ENCODE measurements around the gene MICALL1.
"Not testable (repeated sequence)": the region's sequence is repeated elsewhere in the genome, so short reads cannot be mapped to it uniquely, and the experiment has no call there.

The MICALL1 gene

DNA sequence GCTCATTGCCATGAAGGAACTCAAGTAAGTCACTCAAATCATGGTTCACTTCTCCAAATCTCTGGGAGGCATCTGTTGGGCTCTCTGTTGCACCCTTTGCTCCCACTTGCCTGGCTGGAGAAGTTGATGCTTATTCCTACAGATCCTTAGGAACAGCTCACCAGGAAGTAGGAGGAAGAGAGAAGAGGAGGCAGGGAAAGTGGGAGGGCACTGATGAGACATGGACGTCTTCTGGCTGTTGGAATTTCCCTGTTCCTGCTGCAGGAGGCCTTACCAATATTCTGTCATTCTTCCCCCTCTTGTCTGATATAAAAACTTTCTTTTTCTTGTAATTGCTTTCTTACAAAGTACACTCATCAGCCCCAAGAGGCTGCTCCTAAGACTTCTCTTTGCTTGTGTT is 61.0 kb downstream of the MICALL1 start:
- DNase-seq, result no peak

DNA sequence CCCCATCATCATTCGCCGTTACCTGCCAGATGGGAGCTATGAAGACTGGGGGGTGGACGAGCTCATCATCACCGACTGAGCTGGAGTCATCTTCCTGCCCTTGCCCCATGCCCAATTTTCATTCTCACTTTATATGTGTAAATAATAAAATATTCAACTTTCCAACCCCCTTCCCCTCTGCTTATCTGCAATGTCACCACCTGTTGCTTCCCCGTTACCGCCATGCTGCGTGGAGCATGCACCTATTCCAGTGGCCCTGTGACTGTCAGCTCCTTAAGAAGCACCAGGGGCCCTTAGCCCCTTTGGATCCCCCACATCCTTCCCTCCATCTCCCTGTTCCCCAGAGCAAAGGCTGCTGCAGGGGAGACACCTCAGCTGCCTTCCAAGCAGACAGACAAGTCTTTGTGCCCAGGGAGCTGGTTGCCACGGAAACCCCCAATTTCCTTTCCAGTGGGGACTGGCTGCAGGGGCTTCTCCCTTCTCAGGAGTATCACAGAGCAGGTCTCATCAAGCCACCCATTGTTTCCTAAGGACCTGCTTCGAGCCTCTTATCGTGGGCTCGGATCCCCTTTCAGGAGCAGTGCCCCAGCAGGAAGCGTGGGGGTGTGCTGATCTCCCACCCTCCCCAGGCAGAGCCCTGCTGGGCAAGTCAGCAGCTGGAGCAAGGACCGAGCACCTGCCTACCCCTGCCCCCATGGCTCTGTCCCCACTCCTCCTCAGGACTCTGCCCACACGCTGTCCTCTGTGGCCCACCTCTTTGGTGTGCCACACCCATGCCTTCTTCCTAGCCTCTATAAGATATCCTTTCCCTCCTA is 61.7 kb downstream of the MICALL1 start:
- DNase-seq, result no peak

DNA sequence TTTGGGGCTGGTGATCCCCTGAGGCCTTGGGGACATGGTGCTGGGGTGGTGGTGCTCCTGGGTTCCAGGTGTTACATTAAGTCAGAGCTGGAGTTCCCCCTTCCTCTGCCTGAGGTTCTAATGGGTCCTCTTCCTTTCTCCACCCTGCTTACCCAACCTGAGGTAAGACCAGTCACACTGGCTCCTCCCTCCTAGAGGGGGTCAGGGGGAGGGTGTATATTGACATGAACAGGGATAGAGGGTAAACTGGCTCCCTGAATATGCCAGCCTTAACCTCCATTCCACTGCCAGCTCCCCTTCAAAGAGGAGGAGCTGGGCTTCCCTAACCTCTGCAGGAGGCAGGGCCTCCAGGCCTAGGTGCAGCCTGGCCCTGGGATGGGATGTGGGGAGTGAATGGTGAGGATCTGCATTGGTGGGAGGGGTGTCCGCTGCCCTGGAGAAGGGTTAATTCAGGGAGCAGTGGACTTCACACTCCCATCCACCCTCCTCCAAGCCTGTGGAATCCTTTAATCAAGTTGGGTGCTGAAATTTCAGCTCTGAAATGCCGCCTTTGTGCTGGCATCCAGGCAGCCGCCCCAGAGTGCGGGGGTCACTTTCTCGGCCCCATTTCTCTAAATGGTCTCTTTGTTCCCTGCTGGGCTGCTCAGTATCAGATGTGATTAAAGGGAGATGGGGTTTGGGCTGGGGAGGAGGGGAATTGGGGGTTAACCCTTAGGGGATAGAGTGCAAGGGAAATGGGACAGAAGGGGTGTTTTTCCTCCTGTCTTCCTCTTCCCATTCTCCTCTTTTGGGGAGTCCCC is 62.6 kb downstream of the MICALL1 start:
- no peak for DNase-seq

DNA sequence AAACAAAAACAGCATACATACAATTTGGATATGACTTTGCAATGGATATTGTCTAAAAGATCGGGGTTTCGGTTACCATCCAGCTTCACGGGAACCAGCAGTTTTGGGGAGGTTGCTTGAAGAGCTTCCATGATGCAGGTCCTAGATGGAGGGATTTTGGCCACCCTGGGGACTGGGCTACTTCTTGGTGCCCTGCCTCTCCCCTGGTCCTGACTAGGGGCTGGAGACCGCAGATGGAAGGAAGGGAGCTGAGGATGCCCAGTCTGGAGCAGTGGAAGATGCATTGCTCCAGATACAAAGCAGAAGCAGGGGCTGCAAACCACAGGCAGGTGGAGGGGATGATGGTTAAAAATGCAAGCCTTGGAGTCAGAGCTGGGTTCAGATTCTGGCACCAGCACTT is 64.8 kb downstream of the MICALL1 start:
- no peak for DNase-seq

DNA sequence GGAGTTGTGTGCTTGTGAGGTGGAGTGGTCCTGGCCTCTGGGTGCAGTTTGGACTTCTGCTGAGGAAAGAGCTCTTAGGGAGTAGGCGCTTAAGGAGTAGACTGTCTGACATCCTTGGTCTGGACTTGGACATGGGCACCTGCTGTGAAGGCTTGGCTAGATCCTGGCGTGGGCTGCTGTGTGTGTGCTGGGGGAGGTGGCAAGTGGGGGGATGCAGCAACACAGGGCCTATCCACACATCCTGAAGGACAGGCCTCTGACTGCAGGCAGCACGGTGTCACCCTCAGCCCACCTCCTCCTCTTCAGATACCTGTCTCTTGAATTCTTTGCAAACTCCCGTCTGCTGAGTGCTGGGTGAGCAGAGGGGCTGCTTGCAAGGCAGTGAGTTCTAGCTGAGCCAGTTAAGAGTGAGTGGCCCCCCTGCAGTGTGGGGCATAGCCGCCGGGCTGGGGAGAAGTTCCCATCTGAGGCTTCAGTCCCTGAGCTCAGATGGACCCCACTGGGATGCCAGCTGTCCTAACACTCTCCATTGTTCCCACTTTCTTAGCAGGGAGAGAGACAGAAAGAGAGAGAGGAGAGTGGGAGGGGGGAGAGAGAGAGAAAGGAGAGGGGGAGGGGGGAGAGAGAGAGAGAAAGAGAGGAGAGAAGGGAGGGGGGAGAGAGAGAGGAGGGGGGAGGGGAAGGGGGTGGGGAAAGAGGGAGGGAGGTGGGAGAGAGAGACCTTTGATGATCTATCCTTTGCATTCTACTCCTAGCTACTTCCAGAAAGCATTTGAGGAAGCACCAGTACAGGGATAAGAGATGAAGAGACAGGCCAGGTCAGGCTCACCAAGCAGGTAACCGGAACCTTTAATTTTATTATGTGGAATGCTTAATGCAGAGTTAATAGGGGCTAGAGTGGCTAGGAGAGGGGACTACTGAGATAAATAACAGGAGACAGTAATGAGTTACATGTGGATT is 65.7 kb downstream of the MICALL1 start:
- DNase-seq, result no peak

DNA sequence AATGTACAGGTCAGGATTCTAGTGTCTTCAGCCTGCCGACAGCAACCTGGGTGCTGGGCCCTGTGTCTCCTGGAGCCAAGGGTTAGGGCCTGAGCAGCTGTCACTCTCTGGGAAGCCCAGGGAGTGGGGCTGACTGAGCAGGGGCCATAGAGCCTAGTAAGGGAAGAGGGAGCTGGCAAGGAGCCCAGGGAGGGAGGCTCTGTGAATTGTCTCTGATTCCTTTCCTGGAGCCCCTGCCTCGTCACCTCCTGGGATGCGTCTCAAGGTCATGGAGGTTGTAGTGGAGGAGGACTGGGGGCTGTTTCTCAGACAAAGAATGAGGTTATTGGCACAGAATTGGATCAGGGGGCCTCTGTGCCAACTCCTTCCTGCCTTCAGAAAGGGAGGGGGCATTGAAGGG is 66.4 kb downstream of the MICALL1 start:
- DNase-seq, result no peak

DNA sequence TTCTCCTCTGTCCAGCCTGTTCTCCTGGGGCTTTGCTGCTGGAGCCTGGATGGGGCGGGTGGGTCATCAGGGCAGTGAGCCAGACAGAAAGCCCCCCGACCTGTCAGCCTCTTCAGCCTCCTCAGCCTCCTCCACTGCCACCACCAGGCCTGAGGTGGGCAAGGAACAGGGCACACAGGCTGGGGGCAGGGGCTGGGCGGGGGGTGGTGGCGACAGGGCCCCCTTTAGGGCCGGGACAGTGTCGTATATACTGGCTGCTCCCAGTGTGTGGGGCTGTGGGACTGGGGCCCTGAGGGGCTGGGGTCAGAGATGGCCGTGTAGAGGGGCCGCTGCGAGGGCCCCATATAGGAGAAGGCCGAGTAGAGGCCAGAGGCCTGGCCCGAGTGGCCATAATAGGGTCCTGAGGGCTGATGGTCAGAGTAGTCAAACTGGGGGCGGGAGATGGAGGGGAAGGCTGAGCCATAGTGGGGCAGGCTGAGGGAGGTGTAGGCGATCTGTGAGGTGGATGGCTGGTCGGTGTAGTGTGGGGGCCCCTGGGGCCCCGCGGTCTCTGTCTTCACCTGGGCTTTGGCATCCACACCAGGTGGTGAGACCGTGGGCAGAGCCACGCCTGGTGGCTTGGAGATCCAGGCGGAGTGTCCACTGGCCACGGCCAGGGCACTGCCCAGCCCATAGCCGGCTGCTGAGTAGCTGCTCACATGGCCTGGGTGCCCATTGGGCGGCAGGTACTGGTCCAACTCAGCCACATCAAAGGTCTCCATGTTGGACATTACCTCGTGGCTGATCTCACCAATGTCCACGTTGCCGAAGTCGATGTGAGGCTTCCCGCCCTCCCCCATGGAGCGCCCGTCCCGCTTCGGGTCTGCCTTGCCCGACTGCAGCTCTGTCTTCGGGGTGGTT is 67.4 kb downstream of the MICALL1 start:
- no peak for DNase-seq

DNA sequence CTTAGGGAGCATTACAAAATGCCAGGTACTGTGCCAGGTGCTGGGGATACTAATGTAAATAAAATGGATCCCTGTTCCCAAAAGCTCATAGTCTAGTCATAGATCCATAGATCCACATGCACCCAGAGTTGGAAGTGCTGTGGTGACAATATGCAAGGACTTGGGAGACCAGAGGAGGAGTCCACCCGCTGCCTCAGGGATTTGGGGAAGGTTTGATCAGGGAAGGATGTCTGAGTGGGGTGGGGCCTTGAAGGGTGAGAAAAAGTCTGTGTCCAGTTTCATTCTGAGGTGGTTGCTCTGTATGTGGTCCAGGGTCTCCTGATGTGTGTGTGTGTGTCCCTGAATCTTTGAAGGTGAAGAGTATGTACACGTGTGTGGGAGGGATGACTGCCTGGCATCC is 69.1 kb downstream of the MICALL1 start:
- no peak for DNase-seq

DNA sequence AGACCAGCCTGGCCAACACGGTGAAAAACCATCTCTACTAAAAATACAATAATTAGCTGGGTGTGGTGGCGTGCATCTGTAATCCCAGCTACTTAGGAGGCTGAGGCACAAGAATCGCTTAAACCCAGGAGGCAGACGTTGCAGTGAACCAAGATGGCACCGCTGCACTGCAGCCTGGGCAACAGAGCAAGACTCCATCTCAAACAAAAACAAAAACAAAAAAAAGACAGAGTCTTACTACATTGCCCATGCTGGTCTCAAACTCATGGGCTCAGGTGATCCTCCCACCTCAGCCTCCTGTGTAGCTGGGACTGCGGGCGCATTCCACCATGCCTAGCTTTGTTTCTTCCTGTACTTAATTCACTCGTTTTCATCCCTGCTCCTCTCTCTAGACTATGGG is 69.9 kb downstream of the MICALL1 start:
- not testable (repeated sequence) for DNase-seq

DNA sequence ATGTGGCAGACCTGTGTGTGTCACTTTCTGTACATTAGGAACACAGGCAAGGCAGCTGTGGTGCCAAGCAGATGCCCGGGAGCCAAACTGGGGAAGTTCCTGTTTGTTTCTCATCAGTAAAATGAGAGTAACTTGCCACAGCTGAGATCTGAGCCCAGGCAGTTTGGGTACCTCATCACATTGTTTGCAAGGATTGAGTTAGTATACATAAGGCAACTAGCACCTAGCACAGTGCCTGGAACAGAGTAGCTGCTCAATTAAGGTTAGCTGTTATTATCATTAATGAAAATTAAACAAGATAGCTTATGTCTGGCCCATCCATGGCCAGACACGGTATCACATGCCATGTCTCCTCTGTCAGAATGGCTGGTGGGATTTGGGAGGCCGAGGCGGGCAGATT is 70.5 kb downstream of the MICALL1 start:
- no peak for DNase-seq

DNA sequence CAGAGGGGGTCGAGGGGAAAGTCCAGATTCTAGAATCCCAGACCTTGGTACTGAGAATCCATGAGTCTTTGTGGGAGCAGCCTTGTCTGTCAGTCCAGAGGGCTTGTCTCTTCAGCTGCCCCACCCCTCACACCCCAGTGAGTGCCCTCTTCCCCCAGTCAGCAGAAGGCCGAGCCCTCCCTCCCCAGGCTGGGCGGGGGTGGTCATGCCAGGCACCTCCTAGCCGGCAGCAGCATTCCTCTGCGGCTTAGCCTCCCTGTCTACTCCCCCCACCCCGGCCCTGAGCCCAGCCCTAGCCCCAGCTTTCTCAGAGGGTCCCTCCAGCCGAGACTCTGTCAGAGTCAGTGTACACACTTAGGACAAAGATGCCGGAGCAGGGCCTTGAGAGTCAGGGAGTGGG is 73.7 kb downstream of the MICALL1 start:
- DNase-seq, result no peak

DNA sequence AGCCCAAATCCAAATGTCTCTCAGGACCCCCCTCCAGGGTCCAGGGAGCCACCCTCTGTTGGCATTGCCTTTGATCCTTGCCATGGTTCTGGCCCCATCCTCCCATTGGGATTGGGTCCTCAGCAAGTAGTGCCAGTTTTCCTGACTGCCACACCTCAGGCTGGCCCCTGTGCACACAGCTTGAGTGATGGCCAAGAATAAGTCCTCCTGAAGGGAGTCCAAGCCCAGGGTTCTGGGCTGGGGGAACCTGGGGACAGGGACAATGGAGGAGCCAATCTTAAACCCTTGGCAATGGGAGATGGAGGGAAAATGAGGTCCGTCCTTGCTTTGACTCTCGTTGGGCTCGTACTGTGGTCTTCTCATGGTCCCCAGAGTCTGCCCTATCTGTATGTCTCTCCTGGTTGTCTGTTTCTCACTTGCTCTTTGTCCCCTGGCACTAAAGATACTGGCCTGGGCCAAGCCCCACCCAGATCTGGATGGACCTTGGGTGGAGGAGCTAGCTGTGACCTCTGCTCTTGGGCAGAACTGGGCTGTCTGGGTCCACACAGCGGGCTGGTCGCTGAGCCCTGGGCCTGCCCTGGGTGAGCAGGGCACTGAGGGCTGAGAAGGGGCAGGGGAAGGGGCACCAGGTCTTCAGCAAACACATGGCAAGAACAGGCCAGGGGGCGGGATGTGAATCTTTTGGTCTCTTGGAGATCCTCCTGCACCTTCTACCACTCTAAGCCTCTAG is 75.3 kb downstream of the MICALL1 start:
- DNase-seq, result no peak

DNA sequence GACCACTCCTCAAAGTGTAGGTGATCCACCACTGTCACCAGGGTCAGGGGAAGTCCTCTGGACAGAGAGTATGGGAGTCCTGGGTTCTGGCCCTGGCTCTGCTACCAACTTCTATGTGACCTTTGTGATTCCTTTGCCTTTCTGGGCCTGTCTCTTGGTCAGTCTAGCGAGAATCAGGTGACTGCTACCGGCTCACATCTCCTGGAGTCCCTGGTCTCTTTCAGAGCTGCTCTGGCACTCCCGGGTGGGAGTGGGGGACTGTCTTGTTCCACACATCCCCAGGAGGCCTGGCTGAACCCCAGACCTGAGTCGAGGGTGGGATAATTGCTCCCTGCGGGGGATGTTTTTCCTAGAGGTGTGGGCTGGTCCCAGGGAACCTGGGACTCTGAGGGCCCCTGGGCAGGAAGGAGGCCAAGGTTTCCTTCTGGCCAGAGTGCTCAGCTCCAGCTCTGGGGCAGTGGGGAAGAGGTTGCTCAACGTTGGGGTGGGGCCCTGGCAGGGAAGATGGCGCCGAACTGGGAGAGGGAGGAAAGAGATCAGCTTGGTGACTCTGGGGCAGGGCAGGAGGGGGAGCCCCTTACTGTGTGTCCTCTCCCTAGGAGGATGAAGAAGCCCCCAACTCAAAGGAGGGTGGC is 76.2 kb downstream of the MICALL1 start:
- no peak for DNase-seq

DNA sequence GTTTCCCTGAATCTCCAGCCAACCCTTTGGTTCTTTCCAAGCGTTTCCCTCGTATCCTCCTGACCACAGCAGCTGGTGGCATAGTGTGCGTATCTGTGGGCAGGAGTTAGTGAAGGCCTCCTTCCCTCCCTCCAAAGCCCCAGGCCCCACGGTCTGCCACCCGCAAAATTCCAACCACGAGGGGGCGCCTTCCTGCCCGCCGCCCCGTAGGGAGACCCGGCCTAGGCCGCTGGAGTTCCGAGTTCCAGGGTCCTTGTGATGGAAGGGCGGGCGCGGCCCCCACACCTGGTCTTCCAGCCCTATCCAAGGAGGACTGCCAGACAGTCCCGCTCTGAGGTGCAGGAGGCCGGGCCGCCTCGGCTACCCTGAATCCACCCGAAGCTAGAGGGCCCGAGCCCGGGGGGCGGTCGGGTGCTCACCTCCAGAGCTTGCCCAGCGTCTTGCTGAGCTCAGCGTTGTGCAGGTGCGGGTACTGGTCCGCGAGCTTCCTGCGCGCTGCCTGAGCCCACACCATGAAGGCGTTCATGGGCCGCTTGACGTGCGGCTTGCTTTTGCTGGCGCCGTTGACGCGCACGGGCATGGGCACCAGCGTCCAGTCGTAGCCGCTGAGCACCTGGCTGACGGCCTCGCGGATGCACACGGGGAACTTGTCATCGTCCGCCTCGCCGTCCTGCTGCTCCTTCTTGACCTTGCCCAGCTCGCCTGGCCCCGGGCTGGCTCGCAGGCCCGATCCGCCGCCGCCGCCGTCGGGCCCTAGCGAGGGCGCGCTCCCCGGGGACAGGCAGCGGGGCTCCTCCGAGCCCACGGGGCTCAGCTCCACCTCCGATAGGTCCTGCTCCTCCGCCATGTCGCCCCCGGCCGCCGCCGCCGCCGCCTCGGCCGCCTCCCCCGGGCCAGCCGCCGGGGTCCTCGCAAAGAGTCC is 77.1 kb downstream of the MICALL1 start:
- DNase-seq, result no peak

DNA sequence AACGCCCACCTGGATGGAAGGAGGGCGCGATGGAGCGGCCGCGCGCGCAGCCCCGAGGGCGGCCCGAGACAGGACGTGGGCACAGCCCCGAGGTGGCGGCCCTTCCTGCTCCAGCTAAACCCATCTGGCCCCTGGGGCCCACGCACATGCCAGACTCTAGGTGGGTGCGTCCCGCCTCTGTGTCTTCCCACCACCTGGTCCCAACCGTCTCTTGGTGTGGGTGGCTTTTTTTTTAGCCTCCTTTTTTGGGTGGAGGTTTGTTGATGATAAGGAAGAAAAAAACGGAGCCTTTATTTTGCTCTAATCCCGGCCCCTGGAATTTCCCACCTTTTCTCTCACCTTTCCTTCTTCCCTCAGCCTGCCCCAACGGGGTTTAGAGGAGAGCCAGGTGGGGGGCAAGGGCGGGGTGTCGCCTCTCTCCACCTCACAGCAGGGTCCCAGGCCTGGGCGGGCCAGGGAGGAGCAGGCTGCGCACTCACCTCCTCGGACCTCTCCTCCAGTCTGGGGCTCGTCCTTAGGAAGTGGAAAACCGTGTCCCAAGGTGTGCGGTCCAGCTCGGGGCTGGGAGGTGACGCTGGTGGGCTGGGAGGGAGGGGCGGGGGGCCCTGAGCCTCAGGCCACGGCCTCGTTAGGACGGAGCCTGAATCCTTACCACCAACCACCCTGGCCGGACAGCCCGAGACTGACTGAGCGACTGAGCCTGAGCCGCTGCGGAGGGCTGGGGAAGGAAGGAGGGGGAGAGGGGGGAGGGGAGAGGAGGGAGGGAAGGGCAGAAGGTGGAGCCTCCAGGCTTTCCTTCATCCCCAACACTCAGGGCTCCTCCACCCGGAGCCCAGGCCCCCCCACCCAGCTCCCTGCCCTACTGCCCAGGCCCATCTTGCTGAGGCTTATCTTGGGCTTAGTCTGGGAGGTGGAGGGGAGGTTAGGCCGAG is 78.0 kb downstream of the MICALL1 start, which contains the start of gene SOX10:
SOX10 (minus strand) TSS at position 696 of the 932 bp plus-strand sequence. CDS start 771 bp downstream, outside the sequence.
- DNase-seq, result no peak

DNA sequence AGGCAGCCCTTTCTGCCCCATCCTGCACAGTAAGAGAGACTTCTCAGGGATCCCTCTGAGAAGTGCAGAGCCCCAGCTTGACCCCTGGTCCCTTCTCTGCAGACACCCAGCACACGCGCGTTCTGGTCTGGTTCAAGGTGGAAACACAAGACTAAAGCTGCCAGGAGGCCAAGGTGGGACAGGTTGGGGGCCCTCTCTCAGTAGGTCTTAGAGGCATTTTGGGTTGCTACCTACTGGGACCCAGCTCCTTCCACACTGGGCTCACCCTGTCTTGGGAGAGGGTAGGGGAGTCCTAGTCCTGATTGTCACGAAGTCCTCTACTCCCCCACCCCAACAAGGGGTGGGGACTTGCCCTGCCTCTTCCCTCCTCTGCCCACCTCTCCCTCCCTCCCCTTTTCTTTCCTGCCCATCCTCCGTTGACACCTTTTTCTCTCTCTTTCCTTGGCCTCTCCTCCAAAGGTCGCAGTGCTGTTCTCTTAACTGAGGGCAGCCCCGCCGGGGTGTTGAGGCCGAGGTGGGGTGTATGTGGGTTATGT is 79.0 kb downstream of the MICALL1 start:
- no peak for DNase-seq

DNA sequence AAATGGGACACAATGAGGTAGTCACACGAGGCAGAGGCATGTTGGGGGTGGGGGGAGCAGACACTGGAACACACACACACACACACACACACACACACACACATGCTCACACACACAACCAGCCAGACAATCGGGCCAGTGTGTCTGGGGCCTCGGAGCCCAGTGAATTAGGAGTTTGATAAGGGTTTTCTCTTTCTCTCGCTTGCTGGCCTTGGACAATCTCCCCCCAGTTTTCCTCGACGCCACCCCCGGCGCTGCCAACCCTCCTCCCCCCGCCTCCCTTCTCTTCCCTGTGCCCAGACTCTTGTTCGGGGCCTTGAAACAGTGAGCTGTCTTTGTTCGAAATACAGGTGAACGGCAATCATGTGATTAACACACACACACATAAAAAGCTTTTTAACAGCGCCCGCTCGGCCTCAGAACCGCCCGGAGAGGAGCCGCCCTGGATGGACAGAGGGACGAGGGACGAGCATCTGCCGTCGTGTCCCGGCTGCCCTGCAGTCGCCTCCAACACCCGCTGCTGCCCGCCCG is 79.7 kb downstream of the MICALL1 start:
- DNase-seq, result no peak

DNA sequence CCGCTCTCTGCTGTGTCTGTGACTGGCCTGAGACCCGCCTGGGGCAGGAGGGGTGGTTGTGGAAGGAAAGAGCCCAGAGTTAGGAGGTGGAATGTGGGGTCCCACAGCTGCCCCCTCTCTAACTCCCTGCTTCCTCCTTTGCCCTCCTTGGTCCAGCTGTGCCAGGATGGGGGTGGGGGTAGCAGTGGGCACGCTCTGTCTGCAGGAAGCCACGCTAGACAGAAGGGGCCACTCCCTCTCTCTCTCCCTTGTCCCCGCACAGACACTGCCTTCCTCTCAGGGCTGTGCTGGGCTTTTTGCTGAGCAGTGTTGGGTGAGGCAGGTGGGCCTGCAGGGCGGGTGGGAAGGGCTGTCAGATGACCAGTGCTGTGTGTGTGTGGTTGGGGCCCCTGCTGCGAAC is 80.3 kb downstream of the MICALL1 start:
- no peak for DNase-seq
